Measurements from ENCODE around the gene SEMA6D. TPM values are rescaled to one million over a fixed set of nuclear protein-coding genes. Genes with fewer than 3 reads are reported as not detected.

SEMA6D gene
- total RNA-seq, 1 donor from 2014 or later, result 6.4 TPM

DNA sequence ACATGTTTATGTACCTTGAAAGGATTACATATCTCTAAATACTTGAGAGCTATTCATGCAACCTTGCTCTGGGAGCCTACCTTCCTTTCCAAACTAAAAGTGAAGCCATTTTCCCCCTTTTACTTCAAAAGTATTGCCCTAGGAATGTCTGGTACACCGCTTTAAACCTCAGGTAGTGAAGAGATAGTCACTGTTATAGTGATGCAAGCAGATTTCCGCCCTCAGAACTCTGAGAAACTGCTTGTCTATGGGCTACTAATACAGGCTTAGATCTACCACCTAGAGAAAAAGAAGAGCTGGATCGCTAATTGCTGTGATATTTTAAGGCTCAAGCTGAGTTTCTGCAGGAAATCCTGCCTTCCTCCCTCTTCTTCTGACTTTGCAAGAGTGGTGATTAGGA, 78.6 kb downstream of the SEMA6D start:
- H3K27ac Mint-ChIP-seq (ENCODE audit: unreplicated experiment), result no peak overlapping the region
- no peak for DNase-seq (ENCODE audit: low spot score)
- H3K4me1 Mint-ChIP-seq (ENCODE audit: low read depth), result peaks cover 7% of the 10 kb centered on the region
- H3K36me3 Mint-ChIP-seq (ENCODE audit: low read depth), result no peaks in the 10 kb centered on the region
- no peak overlapping the region for H3K4me3 Mint-ChIP-seq (ENCODE audit: unreplicated experiment)
- H3K27me3 Mint-ChIP-seq (ENCODE audit: low read depth), result peaks cover 9% of the 10 kb centered on the region
- TF ChIP-seq, protein P1, sequence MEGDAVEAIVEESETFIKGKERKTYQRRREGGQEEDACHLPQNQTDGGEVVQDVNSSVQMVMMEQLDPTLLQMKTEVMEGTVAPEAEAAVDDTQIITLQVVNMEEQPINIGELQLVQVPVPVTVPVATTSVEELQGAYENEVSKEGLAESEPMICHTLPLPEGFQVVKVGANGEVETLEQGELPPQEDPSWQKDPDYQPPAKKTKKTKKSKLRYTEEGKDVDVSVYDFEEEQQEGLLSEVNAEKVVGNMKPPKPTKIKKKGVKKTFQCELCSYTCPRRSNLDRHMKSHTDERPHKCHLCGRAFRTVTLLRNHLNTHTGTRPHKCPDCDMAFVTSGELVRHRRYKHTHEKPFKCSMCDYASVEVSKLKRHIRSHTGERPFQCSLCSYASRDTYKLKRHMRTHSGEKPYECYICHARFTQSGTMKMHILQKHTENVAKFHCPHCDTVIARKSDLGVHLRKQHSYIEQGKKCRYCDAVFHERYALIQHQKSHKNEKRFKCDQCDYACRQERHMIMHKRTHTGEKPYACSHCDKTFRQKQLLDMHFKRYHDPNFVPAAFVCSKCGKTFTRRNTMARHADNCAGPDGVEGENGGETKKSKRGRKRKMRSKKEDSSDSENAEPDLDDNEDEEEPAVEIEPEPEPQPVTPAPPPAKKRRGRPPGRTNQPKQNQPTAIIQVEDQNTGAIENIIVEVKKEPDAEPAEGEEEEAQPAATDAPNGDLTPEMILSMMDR (IDR thresholded peaks at IDR 0.05), result no peak
- H3K9me3 Mint-ChIP-seq (ENCODE audit: low read depth), result no peaks in the 10 kb centered on the region

GRCh38 chr15:47796339-47796738, 79.0 kb downstream of the SEMA6D start:
- no peak for DNase-seq (ENCODE audit: low spot score)
- peaks cover 7% of the 10 kb centered on the region for H3K4me1 Mint-ChIP-seq (ENCODE audit: low read depth)
- no peaks in the 10 kb centered on the region for H3K9me3 Mint-ChIP-seq (ENCODE audit: low read depth)
- H3K36me3 Mint-ChIP-seq (ENCODE audit: low read depth), result no peaks in the 10 kb centered on the region
- no peak overlapping the region for H3K4me3 Mint-ChIP-seq (ENCODE audit: unreplicated experiment)
- no peak overlapping the region for H3K27ac Mint-ChIP-seq (ENCODE audit: unreplicated experiment)
- TF ChIP-seq, protein P1 (IDR thresholded peaks at IDR 0.05), result no peak
- peaks cover 9% of the 10 kb centered on the region for H3K27me3 Mint-ChIP-seq (ENCODE audit: low read depth)

- no peaks in the 10 kb centered on the region for H3K9me3 Mint-ChIP-seq (ENCODE audit: low read depth)
- TF ChIP-seq, protein P1 (IDR thresholded peaks at IDR 0.05), result no peak
- peaks cover 7% of the 10 kb centered on the region for H3K4me1 Mint-ChIP-seq (ENCODE audit: low read depth)
- no peaks in the 10 kb centered on the region for H3K36me3 Mint-ChIP-seq (ENCODE audit: low read depth)
- no peak overlapping the region for H3K27ac Mint-ChIP-seq (ENCODE audit: unreplicated experiment)
- no peak overlapping the region for H3K4me3 Mint-ChIP-seq (ENCODE audit: unreplicated experiment)
- no peak for DNase-seq (ENCODE audit: low spot score)
- H3K27me3 Mint-ChIP-seq (ENCODE audit: low read depth), result peaks cover 9% of the 10 kb centered on the region
Measured at GRCh38 chr15:47796830-47797229, 79.5 kb downstream of the SEMA6D start.

DNA sequence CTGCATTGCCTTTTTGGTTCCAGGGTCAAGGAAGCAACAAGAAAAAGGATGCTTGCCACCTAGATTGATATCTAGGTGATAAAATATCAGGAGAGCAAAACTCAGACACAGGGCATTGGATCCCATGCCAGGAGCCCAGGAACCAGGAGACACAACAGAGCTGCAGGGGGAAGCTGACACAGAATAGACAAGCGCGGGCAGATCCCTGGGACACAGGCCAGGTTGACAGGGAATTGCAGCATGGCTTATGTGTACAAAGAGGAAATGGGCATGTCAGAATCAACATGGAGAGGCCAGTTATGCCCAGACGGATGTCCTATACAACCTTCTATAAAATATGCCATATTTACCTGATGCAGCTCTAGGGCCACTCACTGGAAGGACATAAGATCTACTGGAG, 84.2 kb downstream of the SEMA6D start:
- no peaks in the 10 kb centered on the region for H3K9me3 Mint-ChIP-seq (ENCODE audit: low read depth)
- H3K36me3 Mint-ChIP-seq (ENCODE audit: low read depth), result no peaks in the 10 kb centered on the region
- DNase-seq (ENCODE audit: low spot score), result no peak
- no peak overlapping the region for H3K27ac Mint-ChIP-seq (ENCODE audit: unreplicated experiment)
- H3K4me3 Mint-ChIP-seq (ENCODE audit: unreplicated experiment), result no peak overlapping the region
- TF ChIP-seq, protein P1 (IDR thresholded peaks at IDR 0.05), result no peak
- peaks cover 4% of the 10 kb centered on the region for H3K27me3 Mint-ChIP-seq (ENCODE audit: low read depth)
- H3K4me1 Mint-ChIP-seq (ENCODE audit: low read depth), result no peaks in the 10 kb centered on the region

DNA sequence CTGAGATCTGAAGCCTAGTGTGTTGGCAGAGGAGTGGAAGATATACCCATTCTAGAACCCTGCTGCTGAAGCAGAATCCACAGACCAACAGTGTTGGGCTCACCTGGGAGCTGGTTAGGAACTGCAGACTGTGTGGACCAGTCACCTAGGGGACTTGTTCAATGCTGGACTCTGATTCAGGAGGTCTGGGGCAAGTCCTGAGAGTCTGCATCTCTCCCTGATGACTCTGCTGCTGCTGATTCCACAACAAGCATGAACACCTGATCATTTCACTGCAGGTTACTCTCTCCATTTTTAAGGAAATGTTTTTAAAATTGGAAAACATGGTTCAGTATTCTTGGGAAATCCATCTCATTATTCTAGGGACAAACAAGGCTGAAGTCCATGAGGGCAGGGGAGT, 84.9 kb downstream of the SEMA6D start:
- TF ChIP-seq, protein P1 (IDR thresholded peaks at IDR 0.05), result no peak
- no peak overlapping the region for H3K27ac Mint-ChIP-seq (ENCODE audit: unreplicated experiment)
- peaks cover 4% of the 10 kb centered on the region for H3K27me3 Mint-ChIP-seq (ENCODE audit: low read depth)
- no peaks in the 10 kb centered on the region for H3K36me3 Mint-ChIP-seq (ENCODE audit: low read depth)
- H3K9me3 Mint-ChIP-seq (ENCODE audit: low read depth), result no peaks in the 10 kb centered on the region
- H3K4me3 Mint-ChIP-seq (ENCODE audit: unreplicated experiment), result no peak overlapping the region
- no peak for DNase-seq (ENCODE audit: low spot score)
- no peaks in the 10 kb centered on the region for H3K4me1 Mint-ChIP-seq (ENCODE audit: low read depth)
